A673 (cell line): ENCODE results near the gene MOV10.

ENCODE experiments used
- CTCF ChIP-seq: fragments of 300-800, 200-600 bp; sonication (generic); conservative IDR thresholded peaks from 2 replicates; pipeline ENCODE4 v1.5.1; 2017; ENCODE audit warnings: low read depth, mild to moderate bottlenecking, antibody characterized with exemption, low read length, moderate library complexity, mixed read lengths
- EZH2 ChIP-seq: fragments of 200-600 bp; sonication (generic); IDR thresholded peaks from 2 replicates; pipeline ENCODE4 v1.6.1; 2017; ENCODE audit warnings: borderline replicate concordance, low read depth, mild to moderate bottlenecking, mixed read lengths, antibody characterized with exemption, low read length; ENCODE audit not compliant: poor library complexity, severe bottlenecking

- TF ChIP-seq CTCF, result no peak
- TF ChIP-seq EZH2, result no peak
These were observed 29.2 kb downstream of the MOV10 start for GRCh38 chr1:112703706-112704105.
